ENCODE data around the gene ADGRD1. TPM values are rescaled to one million over a fixed set of nuclear protein-coding genes. Genes with fewer than 3 reads are reported as not detected.

ADGRD1 gene
- total and polyA plus RNA-seq, 2 of the 8 experiments (the other 6 are each of a cell fraction or from before 2014, with no cell fraction given): 0.36 to 0.48 TPM

DNA sequence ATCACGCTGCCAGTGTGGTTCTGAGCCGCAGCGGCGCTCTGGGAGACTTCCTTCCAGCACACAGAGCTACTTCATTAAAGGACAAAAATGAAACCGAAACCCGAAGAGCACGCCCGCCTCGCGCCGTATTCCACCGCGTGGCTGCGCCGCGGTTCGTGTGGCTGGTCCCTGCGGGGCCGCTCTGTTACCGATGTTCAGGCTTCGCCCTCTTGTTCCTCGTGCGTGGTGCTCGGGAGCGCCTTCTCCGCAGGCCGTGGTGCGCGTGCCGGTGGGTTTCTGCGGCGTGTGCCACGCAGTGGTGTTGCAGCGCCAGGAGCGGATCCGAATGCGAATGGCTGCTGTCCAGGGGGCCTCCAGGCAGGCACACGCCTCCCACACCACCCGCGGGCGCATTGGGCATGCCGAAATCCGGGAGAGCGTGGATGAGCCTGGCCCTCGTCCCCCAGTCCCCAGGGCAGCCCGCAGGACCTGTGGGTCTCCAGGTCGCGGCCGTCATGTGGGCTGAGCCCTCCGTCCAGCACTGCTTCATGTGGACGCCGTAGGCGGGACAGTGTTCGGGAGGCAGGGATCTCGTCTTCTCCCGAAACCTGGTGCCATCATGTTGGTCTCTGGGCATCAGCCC, 91.2 kb downstream of the ADGRD1 start:
- H4K91ac ChIP-seq (replicated peaks; ENCODE audit: insufficient read length, low read length): no peak overlapping the region
- no peaks in the 10 kb centered on the region; a peak in 1 of 7 replicates for H3K4me1 ChIP-seq (replicated peaks in 1 of 4; ENCODE audit: control insufficient read depth in 3 of 4, insufficient read depth in 4 of 4, low read length in 3 of 4)
- peaks cover 0 to 1% of the 10 kb centered on the region in 2 experiments for H4K20me1 ChIP-seq (replicated peaks in 1 of 2; ENCODE audit: control insufficient read depth in 1 of 2, insufficient read depth in 2 of 2, low read length in 2 of 2)
- no peak overlapping the region for H2BK120ac ChIP-seq (replicated peaks; ENCODE audit: low read depth, low read length)
- H2AK5ac ChIP-seq (ENCODE audit: low read depth, low read length): no peak overlapping the region
- no peak overlapping the region for H4K8ac ChIP-seq (ENCODE audit: extremely low read depth, insufficient read depth, low read length)
- no peak overlapping the region for H3K4me2 ChIP-seq (ENCODE audit: insufficient read depth in 1 of 2, low read depth in 2 of 2, low read length in 2 of 2)
- no peak overlapping the region for H3K4me3 ChIP-seq (ENCODE audit: extremely low read depth in 1 of 4, insufficient read depth in 2 of 4, low read depth in 3 of 4, low read length in 4 of 4)
- no peaks in the 10 kb centered on the region for H3K79me2 ChIP-seq (ENCODE audit: control insufficient read depth in 1 of 2, insufficient read depth in 2 of 2, low read length in 2 of 2)
- H3K36me3 ChIP-seq (ENCODE audit: control insufficient read depth in 2 of 4, insufficient read depth in 4 of 4, low read length in 3 of 4): no peaks in the 10 kb centered on the region
- H3K23me2 ChIP-seq (ENCODE audit: low read depth, low read length): no peaks in the 10 kb centered on the region
- no peak overlapping the region for H3K18ac ChIP-seq (ENCODE audit: extremely low read depth, low read length)
- no peak overlapping the region for H2BK12ac ChIP-seq (ENCODE audit: low read depth, low read length)
- 88% methylated on average over 51 of the region's 56 CpGs; no CpG with 5 or more reads in 1 of the 2 experiments for WGBS, 2 experiments (ENCODE audit: extremely low coverage in 1 of 2, insufficient coverage in 1 of 2, insufficient read length in 1 of 2, insufficient replicate concordance in 2 of 2, low coverage in 1 of 2, low lambda C conversion rate in 2 of 2, missing lambda C conversion rate in 1 of 2)
- no peak overlapping the region for H2BK15ac ChIP-seq (ENCODE audit: low read length)
- FAIRE-seq (no peak), DNase-seq (ENCODE audit: low read depth in 1 of 2, low spot score in 2 of 2) (no peak)
- no peak overlapping the region for H3K56ac ChIP-seq (replicated peaks; ENCODE audit: insufficient read length, low read depth, low read length)
- no peak overlapping the region for H3K14ac ChIP-seq (ENCODE audit: insufficient read length)
- no peak overlapping the region for H3K9ac ChIP-seq (replicated peaks in 1 of 4; ENCODE audit: extremely low read depth in 1 of 4, low read depth in 3 of 4, low read length in 3 of 4)
- no peak overlapping the region for H2AFZ ChIP-seq (ENCODE audit: low read length)
- no peaks in the 10 kb centered on the region for H3K9me3 ChIP-seq (ENCODE audit: insufficient read depth in 2 of 2, low read depth in 1 of 2, low read length in 1 of 2)
- POLR2A ChIA-PET (ENCODE audit: partially characterized antibody): no interaction called here
- no peaks in the 10 kb centered on the region for H3K27me3 ChIP-seq (replicated peaks in 1 of 4; ENCODE audit: control insufficient read depth in 3 of 4, extremely low read depth in 1 of 4, insufficient read depth in 3 of 4, low read length in 3 of 4)
- no peak overlapping the region for H2BK5ac ChIP-seq (ENCODE audit: low read depth, low read length)
- no peak overlapping the region for H3K23ac ChIP-seq (ENCODE audit: insufficient read length)
- no peak overlapping the region for H3K27ac ChIP-seq (ENCODE audit: low read depth, low read length)
- no peaks in the 10 kb centered on the region for H3K79me1 ChIP-seq (ENCODE audit: low read depth, low read length)
- H4K5ac ChIP-seq (ENCODE audit: insufficient read length, low read depth, low read length): no peak overlapping the region
- no peak overlapping the region for H2BK20ac ChIP-seq (ENCODE audit: low read length)
- CTCF ChIA-PET (ENCODE audit: partially characterized antibody): interaction anchor here (1.3 to 1.7 kb wide), 2 partner anchors 25 to 61 kb away, joined by 3 read pairs; no protein-coding TSS in a partner anchor
- no peak overlapping the region for H3K4ac ChIP-seq (replicated peaks; ENCODE audit: insufficient read length, low read depth, low read length)
- TF ChIP-seq JUN (IDR thresholded peaks at IDR 0.05; ENCODE audit: low read depth, low read length) (no peak), EP300 (IDR thresholded peaks at IDR 0.05; ENCODE audit: borderline replicate concordance in 1 of 2, low read depth in 2 of 2, low read length in 2 of 2) (no peak), ASH2L (IDR thresholded peaks at IDR 0.05; ENCODE audit: low read length) (no peak), FOSL1 (IDR thresholded peaks at IDR 0.05; ENCODE audit: insufficient read depth, low read depth, low read length) (no peak), CBX5 (IDR thresholded peaks at IDR 0.05; ENCODE audit: low read depth, low read length) (no peak), JUND (IDR thresholded peaks at IDR 0.05; ENCODE audit: low read length) (no peak), TCF12 (IDR thresholded peaks at IDR 0.05; ENCODE audit: low read depth, low read length) (no peak), RAD21 (IDR thresholded peaks at IDR 0.05 in 1 of 2, conservative IDR thresholded peaks at IDR 0.05 in 1 of 2; ENCODE audit: low read depth in 2 of 2, low read length in 2 of 2) (no peak)
- TF ChIP-seq, protein P1, sequence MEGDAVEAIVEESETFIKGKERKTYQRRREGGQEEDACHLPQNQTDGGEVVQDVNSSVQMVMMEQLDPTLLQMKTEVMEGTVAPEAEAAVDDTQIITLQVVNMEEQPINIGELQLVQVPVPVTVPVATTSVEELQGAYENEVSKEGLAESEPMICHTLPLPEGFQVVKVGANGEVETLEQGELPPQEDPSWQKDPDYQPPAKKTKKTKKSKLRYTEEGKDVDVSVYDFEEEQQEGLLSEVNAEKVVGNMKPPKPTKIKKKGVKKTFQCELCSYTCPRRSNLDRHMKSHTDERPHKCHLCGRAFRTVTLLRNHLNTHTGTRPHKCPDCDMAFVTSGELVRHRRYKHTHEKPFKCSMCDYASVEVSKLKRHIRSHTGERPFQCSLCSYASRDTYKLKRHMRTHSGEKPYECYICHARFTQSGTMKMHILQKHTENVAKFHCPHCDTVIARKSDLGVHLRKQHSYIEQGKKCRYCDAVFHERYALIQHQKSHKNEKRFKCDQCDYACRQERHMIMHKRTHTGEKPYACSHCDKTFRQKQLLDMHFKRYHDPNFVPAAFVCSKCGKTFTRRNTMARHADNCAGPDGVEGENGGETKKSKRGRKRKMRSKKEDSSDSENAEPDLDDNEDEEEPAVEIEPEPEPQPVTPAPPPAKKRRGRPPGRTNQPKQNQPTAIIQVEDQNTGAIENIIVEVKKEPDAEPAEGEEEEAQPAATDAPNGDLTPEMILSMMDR (IDR thresholded peaks at IDR 0.05; ENCODE audit: control extremely low read depth in 1 of 3, insufficient read depth in 1 of 3, low read depth in 1 of 3, low read length in 3 of 3): no peak
- TF ChIP-seq, protein P2, sequence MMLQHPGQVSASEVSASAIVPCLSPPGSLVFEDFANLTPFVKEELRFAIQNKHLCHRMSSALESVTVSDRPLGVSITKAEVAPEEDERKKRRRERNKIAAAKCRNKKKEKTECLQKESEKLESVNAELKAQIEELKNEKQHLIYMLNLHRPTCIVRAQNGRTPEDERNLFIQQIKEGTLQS (IDR thresholded peaks at IDR 0.05; ENCODE audit: insufficient read depth, low read depth, low read length): no peak

Data from H1 (cell line).